ENCODE results near the gene PRSS2.

The PRSS2 gene

GRCh38 chr7:142790555-142790954 is 19.8 kb downstream of the PRSS2 start:
- Histone ChIP-seq H3K4me1 (ENCODE audit: control insufficient read depth in 1 of 2, insufficient read depth in 2 of 2, low read length in 2 of 2) (peaks cover 0 to 4% of the 10 kb centered on the region in 2 experiments), H3K4ac (ENCODE audit: low read depth, low read length) (no peak overlapping the region)

GRCh38 chr7:142791502-142791901 is 20.7 kb downstream of the PRSS2 start:
- Histone ChIP-seq H2BK5ac (ENCODE audit: low read depth, low read length, poor library complexity) (no peak overlapping the region), H3K23ac (ENCODE audit: low read length) (no peak overlapping the region), H3K4me3 (ENCODE audit: low read depth, low read length) (no peak overlapping the region), H3K36me3 (ENCODE audit: control insufficient read depth in 1 of 2, insufficient read depth in 2 of 2, low read length in 2 of 2) (no peaks in the 10 kb centered on the region), H2BK12ac (ENCODE audit: low read length) (no peak overlapping the region), H3K14ac (ENCODE audit: low read length) (no peak overlapping the region), H3K27ac (ENCODE audit: low read depth, low read length) (no peak overlapping the region), H3K79me2 (ENCODE audit: control insufficient read depth, insufficient read depth, low read length, poor library complexity) (no peaks in the 10 kb centered on the region), H3K18ac (ENCODE audit: low read length) (no peak overlapping the region), H3K27me3 (ENCODE audit: insufficient read depth, low read length) (peaks cover 10% of the 10 kb centered on the region), H4K12ac (ENCODE audit: low read depth, low read length) (no peak overlapping the region), H2AK5ac (ENCODE audit: low read length) (no peak overlapping the region), H3K79me1 (ENCODE audit: low read length) (no peaks in the 10 kb centered on the region), H4K8ac (ENCODE audit: low read depth, low read length) (no peak overlapping the region), H2BK120ac (ENCODE audit: insufficient read depth, low read length, poor library complexity) (no peak overlapping the region), H3K4me2 (ENCODE audit: low read length) (no peak overlapping the region), H3K4ac (ENCODE audit: low read depth, low read length) (no peak overlapping the region), H4K91ac (ENCODE audit: low read depth, low read length) (no peak overlapping the region), H3K9ac (ENCODE audit: low read length) (no peak overlapping the region), H2AFZ (ENCODE audit: insufficient read depth, low read length, poor library complexity) (no peak overlapping the region), H3K4me1 (ENCODE audit: control insufficient read depth in 1 of 2, insufficient read depth in 2 of 2, low read length in 2 of 2) (peaks cover 0 to 4% of the 10 kb centered on the region in 2 experiments), H3K9me3 (ENCODE audit: insufficient read depth, low read depth, low read length) (peaks cover 2% of the 10 kb centered on the region)
- no CpG with 5 or more reads among the region's 7 CpGs for WGBS (ENCODE audit: extremely low coverage, insufficient coverage, insufficient read length)
- no peak for DNase-seq

More at GRCh38 chr7:142790555-142790954, 19.8 kb downstream of the PRSS2 start:
- Histone ChIP-seq H3K79me2 (ENCODE audit: control insufficient read depth, insufficient read depth, low read length, poor library complexity) (no peaks in the 10 kb centered on the region), H2BK12ac (ENCODE audit: low read length) (no peak overlapping the region), H3K36me3 (ENCODE audit: control insufficient read depth in 1 of 2, insufficient read depth in 2 of 2, low read length in 2 of 2) (no peaks in the 10 kb centered on the region), H4K8ac (ENCODE audit: low read depth, low read length) (no peak overlapping the region), H4K12ac (ENCODE audit: low read depth, low read length) (no peak overlapping the region), H2AK5ac (ENCODE audit: low read length) (no peak overlapping the region), H3K4me2 (ENCODE audit: low read length) (no peak overlapping the region), H3K23ac (ENCODE audit: low read length) (no peak overlapping the region), H3K18ac (ENCODE audit: low read length) (no peak overlapping the region), H2BK120ac (ENCODE audit: insufficient read depth, low read length, poor library complexity) (no peak overlapping the region), H3K14ac (ENCODE audit: low read length) (no peak overlapping the region), H3K9me3 (ENCODE audit: insufficient read depth, low read depth, low read length) (no peaks in the 10 kb centered on the region), H3K4me3 (ENCODE audit: low read depth, low read length) (no peak overlapping the region), H3K27ac (ENCODE audit: low read depth, low read length) (no peak overlapping the region), H3K27me3 (ENCODE audit: insufficient read depth, low read length) (peaks cover 4% of the 10 kb centered on the region), H2BK5ac (ENCODE audit: low read depth, low read length, poor library complexity) (no peak overlapping the region), H4K91ac (ENCODE audit: low read depth, low read length) (no peak overlapping the region), H3K9ac (ENCODE audit: low read length) (no peak overlapping the region), H3K79me1 (ENCODE audit: low read length) (no peaks in the 10 kb centered on the region), H2AFZ (ENCODE audit: insufficient read depth, low read length, poor library complexity) (no peak overlapping the region)
- no CpG with 5 or more reads among the region's 1 CpG for WGBS (ENCODE audit: extremely low coverage, insufficient coverage, insufficient read length)
- DNase-seq: no peak

GRCh38 chr7:142792129-142792528 is 21.4 kb downstream of the PRSS2 start:
- Histone ChIP-seq H2BK120ac (ENCODE audit: insufficient read depth, low read length, poor library complexity) (no peak overlapping the region), H3K4me1 (ENCODE audit: control insufficient read depth in 1 of 2, insufficient read depth in 2 of 2, low read length in 2 of 2) (peaks cover 3 to 10% of the 10 kb centered on the region in 2 experiments), H2BK12ac (ENCODE audit: low read length) (no peak overlapping the region), H3K27me3 (ENCODE audit: insufficient read depth, low read length) (peaks cover 16% of the 10 kb centered on the region), H2AK5ac (ENCODE audit: low read length) (no peak overlapping the region), H3K23ac (ENCODE audit: low read length) (no peak overlapping the region), H3K4me2 (ENCODE audit: low read length) (no peak overlapping the region), H4K91ac (ENCODE audit: low read depth, low read length) (no peak overlapping the region), H3K18ac (ENCODE audit: low read length) (no peak overlapping the region), H4K12ac (ENCODE audit: low read depth, low read length) (no peak overlapping the region), H3K79me2 (ENCODE audit: control insufficient read depth, insufficient read depth, low read length, poor library complexity) (no peaks in the 10 kb centered on the region), H2AFZ (ENCODE audit: insufficient read depth, low read length, poor library complexity) (no peak overlapping the region), H4K8ac (ENCODE audit: low read depth, low read length) (no peak overlapping the region), H3K9ac (ENCODE audit: low read length) (no peak overlapping the region), H3K14ac (ENCODE audit: low read length) (no peak overlapping the region), H3K27ac (ENCODE audit: low read depth, low read length) (no peak overlapping the region), H3K4ac (ENCODE audit: low read depth, low read length) (no peak overlapping the region), H2BK5ac (ENCODE audit: low read depth, low read length, poor library complexity) (no peak overlapping the region), H3K79me1 (ENCODE audit: low read length) (no peaks in the 10 kb centered on the region), H3K4me3 (ENCODE audit: low read depth, low read length) (no peak overlapping the region), H3K36me3 (ENCODE audit: control insufficient read depth in 1 of 2, insufficient read depth in 2 of 2, low read length in 2 of 2) (no peaks in the 10 kb centered on the region), H3K9me3 (ENCODE audit: insufficient read depth, low read depth, low read length) (peaks cover 2% of the 10 kb centered on the region)
- DNase-seq: no peak
- no CpG with 5 or more reads among the region's 1 CpG for WGBS (ENCODE audit: extremely low coverage, insufficient coverage, insufficient read length)

GRCh38 chr7:142792593-142792992 is 21.8 kb downstream of the PRSS2 start:
- peaks cover 2% of the 10 kb centered on the region for H3K79me2 ChIP-seq (ENCODE audit: control insufficient read depth, insufficient read depth, low read length, poor library complexity)
- H3K14ac ChIP-seq (ENCODE audit: low read length): no peak overlapping the region
- H2BK5ac ChIP-seq (ENCODE audit: low read depth, low read length, poor library complexity): no peak overlapping the region
- no peak overlapping the region for H2AFZ ChIP-seq (ENCODE audit: insufficient read depth, low read length, poor library complexity)
- no peak for DNase-seq
- H2AK5ac ChIP-seq (ENCODE audit: low read length): no peak overlapping the region
- H3K79me1 ChIP-seq (ENCODE audit: low read length): no peaks in the 10 kb centered on the region
- no peak overlapping the region for H3K18ac ChIP-seq (ENCODE audit: low read length)
- H3K4me2 ChIP-seq (ENCODE audit: low read length): no peak overlapping the region
- H3K9ac ChIP-seq (ENCODE audit: low read length): no peak overlapping the region
- H3K27ac ChIP-seq (ENCODE audit: low read depth, low read length): no peak overlapping the region
- H4K91ac ChIP-seq (ENCODE audit: low read depth, low read length): no peak overlapping the region
- no peak overlapping the region for H3K23ac ChIP-seq (ENCODE audit: low read length)
- no peak overlapping the region for H3K4me3 ChIP-seq (ENCODE audit: low read depth, low read length)
- H3K4me1 ChIP-seq (ENCODE audit: control insufficient read depth in 1 of 2, insufficient read depth in 2 of 2, low read length in 2 of 2): peaks cover 7 to 14% of the 10 kb centered on the region in 2 experiments
- no peak overlapping the region for H4K8ac ChIP-seq (ENCODE audit: low read depth, low read length)
- H3K36me3 ChIP-seq (ENCODE audit: control insufficient read depth in 1 of 2, insufficient read depth in 2 of 2, low read length in 2 of 2): no peaks in the 10 kb centered on the region
- H3K4ac ChIP-seq (ENCODE audit: low read depth, low read length): no peak overlapping the region
- no peak overlapping the region for H2BK12ac ChIP-seq (ENCODE audit: low read length)
- H4K12ac ChIP-seq (ENCODE audit: low read depth, low read length): no peak overlapping the region
- H3K27me3 ChIP-seq (ENCODE audit: insufficient read depth, low read length): peaks cover 21% of the 10 kb centered on the region
- H3K9me3 ChIP-seq (ENCODE audit: insufficient read depth, low read depth, low read length): peaks cover 3% of the 10 kb centered on the region
- H2BK120ac ChIP-seq (ENCODE audit: insufficient read depth, low read length, poor library complexity): no peak overlapping the region
- no CpG with 5 or more reads among the region's 2 CpGs for WGBS (ENCODE audit: extremely low coverage, insufficient coverage, insufficient read length)

All from trophoblast cell (in vitro differentiated cells and primary cell).